Astrocyte of the spinal cord (primary cell): ENCODE results near the gene PEDS1.
"Not testable (repeated sequence)": the region's sequence is repeated elsewhere in the genome, so short reads cannot be mapped to it uniquely, and the experiment has no call there.

ENCODE experiments used
- DNase-seq: peaks from one replicate; pipeline ENCODE4 v3.0.0; 2011; ENCODE audit warnings: low read depth, low spot score
- H3K4me3 ChIP-seq: 2 replicates; pipeline ENCODE4 v1.5.1; 2011; ENCODE audit warnings: low read depth, mild to moderate bottlenecking, low read length, moderate library complexity
- CTCF ChIP-seq: IDR thresholded peaks from 2 replicates; pipeline ENCODE4 v1.5.1; 2012; ENCODE audit warnings: low read depth, mild to moderate bottlenecking, low read length, inconsistent platforms
- in situ Hi-C: cut with HindIII; loops from 2 replicates; pipeline ENCODE4 v1.10.0; 2017; ENCODE audit warnings: low sequenced_read_pairs

The PEDS1 gene

DNA sequence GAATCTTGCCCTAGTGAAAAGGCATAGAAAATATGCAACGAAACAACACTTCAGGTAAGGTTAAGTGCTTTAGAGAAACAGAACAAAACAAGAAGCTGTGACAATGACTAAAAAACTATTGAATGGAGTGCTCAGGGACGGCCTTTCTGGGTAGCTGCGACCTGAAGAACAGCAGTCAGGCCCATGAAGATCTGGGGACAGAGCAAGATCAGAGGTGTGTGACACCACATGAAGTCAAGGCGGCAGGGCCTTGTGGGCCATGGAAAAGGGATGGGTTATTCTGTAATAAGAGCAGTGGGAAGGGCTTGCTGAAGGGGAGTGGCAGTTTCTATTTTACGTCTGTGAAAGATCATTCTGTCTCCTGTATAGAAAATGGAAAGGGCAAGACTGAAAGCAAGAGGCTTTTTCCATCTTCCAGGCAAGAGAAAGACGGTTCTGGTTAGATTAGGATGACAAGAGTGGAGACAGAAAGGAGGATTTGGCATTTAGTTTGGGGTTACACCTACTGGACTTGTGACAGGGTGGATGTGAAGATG, 45.7 kb downstream of the PEDS1 start:
- no peak for DNase-seq
- no peak for TF ChIP-seq CTCF
- no peak overlapping the region for H3K4me3 ChIP-seq
- in situ Hi-C loops, result no loop called here

DNA sequence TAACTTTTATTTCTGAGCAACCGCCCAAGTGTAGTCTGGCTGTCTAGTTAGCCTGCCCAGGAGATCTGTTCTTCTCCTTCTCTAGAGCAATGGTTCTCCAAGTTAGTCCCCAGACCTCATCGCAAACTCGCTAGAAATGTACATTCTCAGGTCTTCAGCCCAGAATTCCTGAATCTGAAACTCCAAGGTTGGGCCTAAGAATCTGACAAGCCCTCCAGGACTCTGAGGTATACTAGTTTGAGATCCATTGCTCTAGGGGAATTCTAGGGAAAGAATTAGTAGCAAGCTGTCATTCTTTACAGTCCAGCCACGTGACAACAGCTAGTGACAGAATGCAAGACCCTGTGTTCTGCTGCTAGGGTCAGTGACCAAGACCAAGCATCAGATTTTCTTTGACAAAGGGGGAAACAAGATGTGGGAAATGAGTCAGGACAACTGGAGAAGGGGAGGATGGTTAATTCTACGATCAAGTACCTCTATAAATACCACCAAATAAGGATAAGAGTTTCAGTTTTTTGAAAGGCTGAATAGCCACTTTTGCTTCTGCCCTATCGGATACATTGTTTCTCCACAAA, 46.4 kb downstream of the PEDS1 start:
- H3K4me3 ChIP-seq, result no peak overlapping the region
- in situ Hi-C loops, result no loop called here
- TF ChIP-seq CTCF, result no peak
- no peak for DNase-seq

DNA sequence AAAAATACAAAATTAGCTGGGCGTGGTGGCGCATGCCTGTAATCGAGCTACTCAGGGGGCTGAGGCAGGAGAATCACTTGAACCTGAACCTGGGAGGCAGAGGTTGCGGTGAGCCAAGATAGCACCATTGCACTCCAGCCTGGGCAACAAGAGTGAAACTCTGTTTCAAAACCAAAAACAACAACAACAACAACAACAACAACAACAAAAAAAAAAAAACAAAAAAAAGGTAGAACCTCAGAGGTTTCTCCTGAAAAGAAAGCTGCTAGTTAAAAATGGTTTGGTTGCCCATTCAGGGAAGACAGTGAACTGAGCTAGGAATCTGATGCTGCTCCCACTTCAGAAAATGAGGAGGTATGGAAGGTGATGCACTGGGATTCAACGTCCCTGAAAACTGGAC, 46.9 kb downstream of the PEDS1 start:
- DNase-seq, H3K4me3 ChIP-seq, in situ Hi-C loops: not testable (repeated sequence)
